ENCODE measurements around the gene PAN3. TPM values are rescaled to one million over a fixed set of nuclear protein-coding genes. Genes with fewer than 3 reads are reported as not detected.

Gene PAN3
- total RNA-seq, 1 donor from 2014 or later, result 61.3 TPM

DNA sequence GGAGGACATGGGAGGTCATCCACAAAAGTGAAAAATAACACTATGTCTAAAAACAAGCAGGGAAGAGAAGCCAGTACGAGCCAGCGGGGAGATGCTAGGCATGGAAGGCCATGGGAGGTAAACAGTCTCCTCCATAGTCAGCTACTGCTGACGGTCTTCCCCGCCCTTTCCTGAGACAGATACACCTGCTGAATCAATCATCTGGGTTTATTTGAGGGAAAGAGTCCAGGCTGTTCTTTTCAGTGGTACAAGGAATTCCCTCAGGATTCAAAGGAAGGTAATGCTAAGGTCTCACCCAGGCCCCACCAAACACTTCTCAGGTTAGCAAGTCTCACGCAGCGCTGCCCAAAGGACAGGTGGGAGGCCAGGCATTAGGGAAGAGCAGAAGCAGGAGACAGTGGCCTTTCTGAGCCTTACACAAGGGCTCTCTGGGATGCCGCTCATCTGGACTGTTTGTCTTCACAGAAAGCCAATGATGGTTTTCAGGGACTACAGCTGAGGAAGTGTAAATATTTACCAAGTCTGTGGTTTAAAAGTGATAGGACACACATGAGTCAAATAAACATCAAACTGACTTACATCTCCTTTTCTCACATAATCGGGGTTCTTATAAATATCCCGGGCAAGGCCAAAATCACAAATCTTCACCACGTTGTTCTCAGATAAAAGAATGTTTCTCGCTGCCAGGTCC lies 182.7 kb downstream of the PAN3 start:
- Mint-ChIP-seq H3K36me3 (no peaks in the 10 kb centered on the region), H3K9me3 (no peaks in the 10 kb centered on the region), H3K27ac (no peak overlapping the region), H3K27me3 (ENCODE audit: low read depth) (peaks cover 4% of the 10 kb centered on the region), H3K4me3 (no peak overlapping the region), H3K4me1 (peaks cover 33% of the 10 kb centered on the region)
- TF ChIP-seq, protein P1, sequence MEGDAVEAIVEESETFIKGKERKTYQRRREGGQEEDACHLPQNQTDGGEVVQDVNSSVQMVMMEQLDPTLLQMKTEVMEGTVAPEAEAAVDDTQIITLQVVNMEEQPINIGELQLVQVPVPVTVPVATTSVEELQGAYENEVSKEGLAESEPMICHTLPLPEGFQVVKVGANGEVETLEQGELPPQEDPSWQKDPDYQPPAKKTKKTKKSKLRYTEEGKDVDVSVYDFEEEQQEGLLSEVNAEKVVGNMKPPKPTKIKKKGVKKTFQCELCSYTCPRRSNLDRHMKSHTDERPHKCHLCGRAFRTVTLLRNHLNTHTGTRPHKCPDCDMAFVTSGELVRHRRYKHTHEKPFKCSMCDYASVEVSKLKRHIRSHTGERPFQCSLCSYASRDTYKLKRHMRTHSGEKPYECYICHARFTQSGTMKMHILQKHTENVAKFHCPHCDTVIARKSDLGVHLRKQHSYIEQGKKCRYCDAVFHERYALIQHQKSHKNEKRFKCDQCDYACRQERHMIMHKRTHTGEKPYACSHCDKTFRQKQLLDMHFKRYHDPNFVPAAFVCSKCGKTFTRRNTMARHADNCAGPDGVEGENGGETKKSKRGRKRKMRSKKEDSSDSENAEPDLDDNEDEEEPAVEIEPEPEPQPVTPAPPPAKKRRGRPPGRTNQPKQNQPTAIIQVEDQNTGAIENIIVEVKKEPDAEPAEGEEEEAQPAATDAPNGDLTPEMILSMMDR (IDR thresholded peaks at IDR 0.05; ENCODE audit: unreplicated experiment), result no peak
- no peak for DNase-seq (ENCODE audit: low spot score in 2 of 2, unreplicated experiment in 2 of 2)

DNA sequence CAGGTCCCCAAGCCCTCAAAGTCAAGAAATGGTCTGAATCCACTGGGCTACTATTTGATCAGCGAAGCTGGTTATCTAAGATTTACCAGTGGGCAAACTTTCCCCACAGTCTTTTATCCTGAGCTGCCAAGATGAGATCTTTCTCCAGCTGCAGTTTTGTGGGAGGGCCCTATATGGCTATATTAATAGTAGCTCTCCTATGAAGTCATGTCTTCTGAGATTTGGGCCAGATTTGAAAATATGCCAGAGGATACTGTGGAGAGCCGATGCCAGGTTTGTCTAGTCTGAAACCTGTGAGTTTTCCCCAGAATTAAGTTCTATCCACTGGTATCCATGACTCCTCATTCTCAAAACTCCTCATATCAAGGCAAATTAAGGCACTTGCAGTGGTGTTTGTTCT lies 183.4 kb downstream of the PAN3 start:
- Mint-ChIP-seq H3K36me3 (no peaks in the 10 kb centered on the region), H3K4me1 (peaks cover 33% of the 10 kb centered on the region), H3K27me3 (ENCODE audit: low read depth) (peaks cover 4% of the 10 kb centered on the region), H3K4me3 (no peak overlapping the region), H3K27ac (peak overlapping the region; percentile 21), H3K9me3 (no peaks in the 10 kb centered on the region)
- TF ChIP-seq, protein P1 (IDR thresholded peaks at IDR 0.05; ENCODE audit: unreplicated experiment), result no peak
- DNase-seq (ENCODE audit: low spot score in 2 of 2, unreplicated experiment in 2 of 2), result no peak

DNA sequence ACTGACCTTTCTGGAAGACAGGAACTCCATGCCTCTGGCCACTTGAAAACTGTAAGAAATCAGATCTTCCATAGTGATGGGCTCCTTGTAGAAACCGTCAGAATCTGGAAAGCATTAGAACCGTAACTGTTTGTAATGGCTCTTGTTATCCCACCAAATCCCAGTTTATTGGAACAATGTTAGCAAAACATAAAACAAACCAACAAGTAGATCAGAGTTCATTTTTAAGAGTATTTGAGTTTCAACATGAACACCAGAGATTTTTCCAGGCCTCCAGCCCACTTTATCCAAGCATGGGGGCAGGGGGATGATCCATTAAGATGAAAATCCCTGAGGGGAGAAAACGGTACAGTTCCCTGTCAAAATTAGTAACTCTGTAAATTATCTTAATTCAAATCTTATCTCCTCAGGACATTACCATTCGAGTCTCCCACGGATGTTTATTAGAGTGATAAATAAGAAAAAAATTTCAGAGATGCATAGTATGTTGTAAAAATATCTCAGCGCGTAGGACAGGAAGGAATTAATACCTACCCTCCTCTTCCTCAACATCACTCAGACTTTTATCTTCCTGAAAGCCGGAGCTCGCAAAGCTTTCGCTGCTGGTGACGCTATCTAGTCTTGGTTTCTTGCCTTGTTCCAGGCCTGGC lies 184.0 kb downstream of the PAN3 start:
- Mint-ChIP-seq H3K27ac (peak overlapping the region; percentile 60), H3K4me1 (peaks cover 33% of the 10 kb centered on the region), H3K9me3 (no peaks in the 10 kb centered on the region), H3K27me3 (ENCODE audit: low read depth) (peaks cover 4% of the 10 kb centered on the region), H3K4me3 (peak overlapping the region; percentile 2), H3K36me3 (no peaks in the 10 kb centered on the region)
- DNase-seq (ENCODE audit: low spot score in 2 of 2, unreplicated experiment in 2 of 2), result no peak
- TF ChIP-seq, protein P1 (IDR thresholded peaks at IDR 0.05; ENCODE audit: unreplicated experiment), result no peak

DNA sequence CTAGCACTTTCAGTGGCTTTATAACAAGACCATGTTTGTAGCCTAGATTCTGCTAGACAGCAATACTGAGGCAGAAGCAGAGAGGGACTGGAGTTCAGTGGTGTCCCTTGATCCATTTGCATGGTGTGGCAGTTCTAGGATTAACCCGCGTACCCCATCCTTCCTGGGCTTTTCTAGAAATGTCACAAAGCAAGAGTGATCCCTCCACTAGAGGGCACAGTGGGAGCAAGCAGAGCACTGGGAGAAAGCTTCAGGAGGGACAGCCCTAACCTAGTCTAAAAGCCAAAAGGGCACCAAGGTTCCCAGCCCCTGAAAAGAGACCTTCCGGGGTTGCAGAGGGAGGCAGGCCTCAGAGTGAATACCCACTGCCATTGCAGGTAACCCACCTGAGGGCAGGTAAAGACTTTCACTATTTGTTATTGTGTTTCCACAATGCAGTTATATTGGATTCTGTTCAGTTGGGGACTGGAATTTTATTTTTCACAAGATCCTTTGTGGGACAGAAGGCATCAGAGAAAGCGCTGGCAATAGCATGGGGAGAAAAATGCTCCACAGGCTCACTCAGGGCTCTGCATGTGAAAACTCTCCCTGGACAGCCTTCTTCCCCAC lies 185.9 kb downstream of the PAN3 start:
- TF ChIP-seq, protein P1 (IDR thresholded peaks at IDR 0.05; ENCODE audit: unreplicated experiment), result peak; percentile 48
- H3K9me3 Mint-ChIP-seq, result no peaks in the 10 kb centered on the region
- H3K27ac Mint-ChIP-seq, result no peak overlapping the region
- H3K36me3 Mint-ChIP-seq, result no peaks in the 10 kb centered on the region
- H3K27me3 Mint-ChIP-seq (ENCODE audit: low read depth), result peaks cover 4% of the 10 kb centered on the region
- no peak overlapping the region for H3K4me3 Mint-ChIP-seq
- peak in 1 of 2 experiments; percentile 46 for DNase-seq (ENCODE audit: low spot score in 2 of 2, unreplicated experiment in 2 of 2)
- H3K4me1 Mint-ChIP-seq, result peaks cover 32% of the 10 kb centered on the region

- H3K4me1 Mint-ChIP-seq, result peaks cover 26% of the 10 kb centered on the region
- H3K4me3 Mint-ChIP-seq, result no peak overlapping the region
- no peak for DNase-seq (ENCODE audit: low spot score in 2 of 2, unreplicated experiment in 2 of 2)
- no peaks in the 10 kb centered on the region for H3K9me3 Mint-ChIP-seq
- H3K27me3 Mint-ChIP-seq (ENCODE audit: low read depth), result peaks cover 4% of the 10 kb centered on the region
- H3K27ac Mint-ChIP-seq, result no peak overlapping the region
- H3K36me3 Mint-ChIP-seq, result no peaks in the 10 kb centered on the region
- TF ChIP-seq, protein P1 (IDR thresholded peaks at IDR 0.05; ENCODE audit: unreplicated experiment), result no peak
Measured at GRCh38 chr13:28325022-28325421, 186.7 kb downstream of the PAN3 start.
